GM20000 (cell line): ENCODE results near the gene DIP2C.

Source experiments
- DNase-seq: peaks from one replicate; pipeline ENCODE4 v3.0.0; 2012; ENCODE audit warnings: low spot score
- CTCF ChIP-seq: IDR thresholded peaks from 2 replicates; pipeline ENCODE4 v1.5.1; 2012; ENCODE audit warnings: mild to moderate bottlenecking, control low read depth; ENCODE audit errors: extremely low read depth, missing control alignments

Gene DIP2C

GRCh38 chr10:389836-390448, 299.5 kb downstream of the DIP2C start:
- no peak for TF ChIP-seq CTCF

GRCh38 chr10:389261-389790, 300.1 kb downstream of the DIP2C start:
- no peak for DNase-seq
- no peak for TF ChIP-seq CTCF

More at GRCh38 chr10:389836-390448, 299.5 kb downstream of the DIP2C start:
- DNase-seq = no peak

- no peak for TF ChIP-seq CTCF
- DNase-seq = no peak
Observed at GRCh38 chr10:388661-389045, 300.8 kb downstream of the DIP2C start.

- no peak for TF ChIP-seq CTCF
- no peak for DNase-seq
Observed at GRCh38 chr10:387909-388660, 301.4 kb downstream of the DIP2C start.

- DNase-seq = no peak
- TF ChIP-seq CTCF = no peak
Observed at GRCh38 chr10:387593-387891, 301.9 kb downstream of the DIP2C start.

GRCh38 chr10:386771-387592, 302.5 kb downstream of the DIP2C start:
- no peak for TF ChIP-seq CTCF
- DNase-seq = no peak
